Colonic mucosa (tissue), 4 donors: ENCODE measurements around the gene ANKEF1. TPM values are rescaled to one million over a fixed set of nuclear protein-coding genes. Genes with fewer than 3 reads are reported as not detected.
A peak's percentile ranks its signal among the peaks of the same experiment; 100 is the strongest.

Source experiments
- DNase-seq: peaks from one replicate; pipeline ENCODE4 v3.0.0-alpha.2; 2020
- H3K27ac ChIP-seq: fragments of 200-600 bp; one replicate; pipeline ENCODE4 v1.8.0; 2021
- H3K27me3 ChIP-seq: fragments of 200-600 bp; one replicate; pipeline ENCODE4 v1.8.0; 2021
- H3K36me3 ChIP-seq: fragments of 200-600 bp; one replicate; pipeline ENCODE4 v1.8.0; 2021
- H3K4me1 ChIP-seq: fragments of 200-600 bp; one replicate; pipeline ENCODE4 v1.8.0; 2021; ENCODE audit warnings: mild to moderate bottlenecking
- H3K4me3 ChIP-seq: fragments of 200-600 bp; one replicate; pipeline ENCODE4 v1.8.0; 2021
- H3K9ac ChIP-seq, 2 donors: one replicate each; pipeline ENCODE4 v1.7.0; 2013; ENCODE audit warnings: control low read depth in 2 of 2, low read depth in 2 of 2, low read length in 2 of 2
- H3K9me3 ChIP-seq: fragments of 200-600 bp; one replicate; pipeline ENCODE4 v1.8.0; 2021
- CTCF ChIP-seq: fragments of 200-600 bp; IDR thresholded peaks from one replicate; pipeline ENCODE4 v1.8.0; 2022; ENCODE audit warnings: antibody characterized with exemption, mild to moderate bottlenecking
- intact Hi-C: fragments of 100-400 bp; cut with DNase I; formaldehyde crosslinking; loops from one replicate; pipeline ENCODE4 v1.14.1; 2022
- total RNA-seq, 2 donors: library from RNA; stranded (reverse); fragmentation: NEBNext Ultra II Directional in 1 of 2; extraction: Animal tissue kit (Norgen Biotek cat#: 25700) in 1 of 2; gene quantifications; one replicate each; pipeline ENCODE4 v1.2.1, GENCODE V29; 2021
- donor health status: healthy.
- donor health status: DM: no; HTN: no; CAD: no.
- donor health status: DM: no; HTN: no; CAD: no.

Gene ANKEF1
- 1 to 10 TPM; 4.8 to 9.2 TPM for total RNA-seq

GRCh38 chr20:10034717-10035571, at the start of gene ANKEF1:
Gene ANKEF1, plus strand, starts transcription at chr20:10034987. Its CDS starts 3,315 bp downstream, at chr20:10038302.
- intact Hi-C loops, result no loop called here
- peak within 1 kb of the TSS; percentile 37 to 38 for H3K9ac ChIP-seq
- peak within 1 kb of the TSS; percentile 57 for H3K27ac ChIP-seq
- no peaks in the 10 kb centered on the region for H3K9me3 ChIP-seq
- H3K27me3 ChIP-seq, result no peaks in the 10 kb centered on the region
- H3K36me3 ChIP-seq, result no peaks in the 10 kb centered on the region
- TF ChIP-seq CTCF, result no peak
- H3K4me3 ChIP-seq, result peak within 1 kb of the TSS; percentile 76
- DNase-seq, result peak; percentile 88
- no peaks in the 10 kb centered on the region for H3K4me1 ChIP-seq

- TF ChIP-seq CTCF, result no peak
- H3K4me1 ChIP-seq, result no peaks in the 10 kb centered on the region
- H3K9ac ChIP-seq, result no peak overlapping the region
- no peak overlapping the region for H3K4me3 ChIP-seq
- DNase-seq, result no peak
- no peaks in the 10 kb centered on the region for H3K27me3 ChIP-seq
- H3K36me3 ChIP-seq, result no peaks in the 10 kb centered on the region
- no peak overlapping the region for H3K27ac ChIP-seq
- intact Hi-C loops, result no loop called here
- no peaks in the 10 kb centered on the region for H3K9me3 ChIP-seq
Observed at GRCh38 chr20:9985281-9985680, 49.5 kb upstream of the ANKEF1 start.

GRCh38 chr20:9985773-9986172, 49.0 kb upstream of the ANKEF1 start:
- Histone ChIP-seq H3K4me3 (no peak overlapping the region), H3K36me3 (no peaks in the 10 kb centered on the region), H3K9me3 (no peaks in the 10 kb centered on the region), H3K4me1 (no peaks in the 10 kb centered on the region), H3K27me3 (no peaks in the 10 kb centered on the region), H3K9ac (no peak overlapping the region), H3K27ac (no peak overlapping the region)
- intact Hi-C loops, result no loop called here
- DNase-seq, result no peak
- TF ChIP-seq CTCF, result no peak

DNA sequence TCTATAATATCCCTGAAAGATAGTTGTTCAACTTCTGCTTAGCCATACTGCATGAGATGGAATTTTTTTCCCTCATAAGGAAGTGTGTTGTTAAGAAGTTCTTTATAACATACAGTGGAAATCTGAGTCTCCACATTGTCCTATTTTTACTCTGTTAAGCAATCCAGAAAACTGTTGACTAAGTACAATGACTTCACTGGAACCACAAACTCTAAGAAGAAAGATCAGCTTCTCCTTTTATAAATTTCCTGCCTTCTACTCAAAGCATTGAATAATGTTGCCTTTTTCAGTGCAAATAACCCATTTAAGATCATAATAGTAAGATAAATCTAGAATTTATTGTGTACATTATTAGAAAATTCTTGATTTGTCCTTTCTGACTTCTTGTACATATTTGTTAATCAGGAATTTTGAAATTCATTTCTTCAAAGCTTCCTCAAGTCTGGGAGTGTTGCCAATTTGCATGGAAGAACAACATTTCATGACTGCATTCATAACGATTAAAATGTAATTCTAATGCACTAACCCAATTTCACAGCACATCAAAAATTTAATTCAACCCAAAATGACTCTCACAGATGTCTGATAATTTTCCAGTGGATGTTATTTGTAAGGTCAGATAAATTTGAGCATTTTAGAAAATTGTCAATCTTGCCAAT, 45.6 kb upstream of the ANKEF1 start:
- Histone ChIP-seq H3K9me3 (no peaks in the 10 kb centered on the region), H3K27me3 (no peaks in the 10 kb centered on the region), H3K27ac (no peak overlapping the region), H3K9ac (no peak overlapping the region), H3K4me3 (no peak overlapping the region), H3K4me1 (no peaks in the 10 kb centered on the region), H3K36me3 (no peaks in the 10 kb centered on the region)
- DNase-seq, result no peak
- intact Hi-C loops, result no loop called here
- no peak for TF ChIP-seq CTCF

DNA sequence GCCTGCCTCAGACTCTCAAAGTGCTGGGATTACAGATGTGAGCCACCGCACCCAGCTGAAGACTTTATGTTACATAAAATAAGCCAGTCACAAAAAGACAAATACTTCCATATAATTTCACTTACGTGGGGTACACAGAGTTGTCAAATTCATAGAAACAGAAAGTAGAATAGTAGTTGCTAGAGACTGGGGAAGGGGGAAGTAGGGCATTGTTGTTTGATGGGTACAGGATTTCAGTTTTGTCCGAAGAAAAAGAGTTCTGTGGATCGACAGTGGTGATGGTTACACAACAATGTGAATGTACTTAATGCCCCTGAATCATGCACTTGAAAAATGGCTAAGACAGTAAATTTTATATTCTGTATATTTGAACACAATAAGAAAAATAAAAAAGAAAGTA, 41.6 kb upstream of the ANKEF1 start:
- no peaks in the 10 kb centered on the region for H3K27me3 ChIP-seq
- H3K9ac ChIP-seq, result no peak overlapping the region
- no peaks in the 10 kb centered on the region for H3K36me3 ChIP-seq
- H3K4me1 ChIP-seq, result no peaks in the 10 kb centered on the region
- intact Hi-C loops, result no loop called here
- H3K4me3 ChIP-seq, result no peak overlapping the region
- no peaks in the 10 kb centered on the region for H3K9me3 ChIP-seq
- H3K27ac ChIP-seq, result no peak overlapping the region
- TF ChIP-seq CTCF, result no peak
- DNase-seq, result no peak
